Measurements from ENCODE around the gene C16orf90.
A peak's percentile ranks its signal among the peaks of the same experiment; 100 is the strongest.

The C16orf90 gene

DNA sequence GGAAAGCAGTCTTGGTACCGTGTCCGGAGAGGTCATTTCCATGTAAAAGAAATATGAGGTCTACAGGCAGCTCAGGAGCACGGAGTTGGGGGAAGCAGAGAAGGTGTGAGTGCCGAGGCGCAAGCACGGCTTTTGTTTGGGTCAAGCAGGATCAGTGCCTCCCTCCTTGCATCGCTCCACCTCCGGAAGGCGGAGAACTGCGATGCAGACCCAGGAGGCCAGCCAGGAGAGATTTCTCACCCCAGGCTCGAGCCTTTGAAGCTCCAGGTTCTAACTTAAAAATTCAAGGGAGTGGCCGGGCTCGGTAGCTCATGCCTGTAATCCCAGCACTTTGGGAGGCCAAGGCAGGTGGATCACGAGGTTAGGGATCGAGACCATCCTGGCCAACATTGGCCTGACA lies 26.8 kb downstream of the C16orf90 start:
- ATAC-seq (no peak), DNase-seq (ENCODE audit: low spot score in 2 of 2) (no peak)
- Mint-ChIP-seq H3K27ac (peak overlapping the region; percentile 88), H3K4me3 (no peak overlapping the region), H3K36me3 (peaks cover 24% of the 10 kb centered on the region), H3K9me3 (peaks cover 3% of the 10 kb centered on the region), H3K4me1 (peaks cover 51% of the 10 kb centered on the region)

DNA sequence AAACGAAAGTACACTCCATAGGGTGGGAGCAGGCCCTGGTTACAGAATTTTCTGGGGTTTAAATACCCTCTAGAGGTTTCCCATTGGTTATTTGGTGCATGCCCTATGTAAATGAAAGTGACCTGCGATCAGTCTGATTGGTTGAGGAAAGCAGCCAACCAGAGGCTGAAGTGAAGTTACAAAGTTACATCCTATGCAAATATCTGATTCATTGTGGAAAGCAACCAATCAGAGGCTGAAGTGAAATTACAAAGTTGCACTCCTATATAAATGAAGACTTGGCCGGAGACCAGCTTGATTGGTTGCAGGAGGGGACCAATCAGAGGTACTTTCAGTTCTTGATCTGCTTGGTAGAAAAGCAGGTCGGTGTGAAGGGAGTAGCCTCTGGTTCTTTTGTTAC lies 27.4 kb downstream of the C16orf90 start:
- DNase-seq (ENCODE audit: low spot score in 2 of 2) (no peak), ATAC-seq (peak; percentile 9)
- Mint-ChIP-seq H3K9me3 (peaks cover 3% of the 10 kb centered on the region), H3K4me1 (peaks cover 45% of the 10 kb centered on the region), H3K36me3 (peaks cover 18% of the 10 kb centered on the region), H3K4me3 (no peak overlapping the region), H3K27ac (peak overlapping the region; percentile 88)

DNA sequence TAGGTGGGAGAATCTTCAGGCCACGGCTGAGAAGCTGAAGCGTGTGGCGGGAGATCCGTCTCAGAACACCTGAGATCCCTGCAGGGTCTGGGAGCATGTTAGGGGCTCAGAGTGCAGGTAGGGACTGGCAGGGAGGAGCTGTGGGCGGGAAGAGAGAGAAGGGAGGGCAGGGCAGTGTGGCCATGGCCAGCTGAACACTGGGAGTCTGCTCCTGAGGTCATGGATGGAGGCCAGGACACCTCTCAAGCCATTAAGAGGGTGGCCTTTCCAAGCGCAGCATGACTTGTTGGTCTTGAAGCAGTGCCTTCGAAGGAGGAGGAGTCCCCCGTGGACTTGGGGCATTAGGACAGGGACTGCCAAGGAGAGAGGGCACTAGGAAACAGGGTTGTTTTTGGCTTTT lies 28.1 kb downstream of the C16orf90 start:
- Mint-ChIP-seq H3K36me3 (peaks cover 12% of the 10 kb centered on the region), H3K4me1 (peaks cover 43% of the 10 kb centered on the region), H3K27ac (peak overlapping the region; percentile 88), H3K4me3 (no peak overlapping the region), H3K9me3 (no peaks in the 10 kb centered on the region)
- DNase-seq (ENCODE audit: low spot score in 2 of 2) (no peak), ATAC-seq (no peak)

DNA sequence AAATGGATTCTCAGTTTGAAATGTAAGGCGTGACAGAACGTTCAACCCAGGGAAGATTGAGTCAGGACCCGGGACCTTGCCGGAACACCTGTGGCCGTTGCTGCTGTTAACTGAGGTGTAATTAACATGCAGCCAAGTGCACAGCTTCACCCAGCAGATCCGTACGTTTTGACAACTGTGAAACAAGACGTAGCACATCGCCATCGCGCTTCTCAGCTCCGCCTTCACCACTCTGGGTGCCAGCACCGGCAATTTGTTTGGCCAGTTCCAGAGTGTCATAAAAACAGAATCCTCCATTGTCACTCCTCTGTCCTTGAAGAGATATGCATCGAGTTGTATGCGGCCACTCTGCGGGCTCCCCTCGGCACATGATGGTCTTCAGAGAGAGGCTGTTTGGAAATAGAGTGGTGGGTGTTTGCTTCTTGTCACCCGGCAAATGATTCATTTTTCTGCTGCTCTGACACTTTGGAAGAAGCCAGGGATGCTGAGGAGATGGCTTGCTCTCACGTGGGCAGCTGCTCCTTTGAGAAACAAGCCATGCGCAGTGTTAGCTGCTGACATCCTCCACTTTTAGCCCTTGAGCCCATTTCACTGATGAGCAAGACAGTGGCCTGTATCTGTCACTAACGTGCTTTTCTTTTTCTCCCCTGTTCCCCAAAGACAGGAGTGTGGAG lies 29.2 kb downstream of the C16orf90 start:
- ATAC-seq (no peak), DNase-seq (ENCODE audit: low spot score in 2 of 2) (no peak)
- Mint-ChIP-seq H3K9me3 (no peaks in the 10 kb centered on the region), H3K27ac (peak overlapping the region; percentile 88), H3K4me3 (no peak overlapping the region), H3K36me3 (peaks cover 14% of the 10 kb centered on the region), H3K4me1 (peaks cover 50% of the 10 kb centered on the region)

DNA sequence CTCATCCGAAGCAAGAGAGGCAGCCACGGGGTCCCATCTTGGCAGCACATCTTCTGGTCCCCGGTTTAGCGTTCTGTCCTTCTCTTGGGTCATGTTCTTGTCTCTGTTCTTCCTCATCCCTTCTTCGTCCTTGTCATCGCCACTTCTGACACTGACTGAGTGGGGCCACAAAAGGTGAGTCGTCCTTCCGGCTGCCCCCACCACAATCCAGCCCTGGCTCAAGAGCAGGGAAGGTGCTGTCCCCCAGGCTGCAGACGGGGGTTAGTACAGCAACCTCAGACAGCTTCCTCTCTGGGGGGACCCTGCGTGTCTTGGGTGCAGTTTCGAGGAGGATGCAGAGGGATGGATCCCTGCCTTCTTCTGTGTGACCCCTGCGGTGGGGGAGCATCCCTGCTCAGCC lies 30.0 kb downstream of the C16orf90 start:
- peak; percentile 13 for ATAC-seq
- Mint-ChIP-seq H3K4me1 (peaks cover 57% of the 10 kb centered on the region), H3K36me3 (peaks cover 17% of the 10 kb centered on the region), H3K4me3 (no peak overlapping the region), H3K27ac (peak overlapping the region; percentile 63), H3K9me3 (no peaks in the 10 kb centered on the region)
- no peak for DNase-seq (ENCODE audit: low spot score in 2 of 2)

DNA sequence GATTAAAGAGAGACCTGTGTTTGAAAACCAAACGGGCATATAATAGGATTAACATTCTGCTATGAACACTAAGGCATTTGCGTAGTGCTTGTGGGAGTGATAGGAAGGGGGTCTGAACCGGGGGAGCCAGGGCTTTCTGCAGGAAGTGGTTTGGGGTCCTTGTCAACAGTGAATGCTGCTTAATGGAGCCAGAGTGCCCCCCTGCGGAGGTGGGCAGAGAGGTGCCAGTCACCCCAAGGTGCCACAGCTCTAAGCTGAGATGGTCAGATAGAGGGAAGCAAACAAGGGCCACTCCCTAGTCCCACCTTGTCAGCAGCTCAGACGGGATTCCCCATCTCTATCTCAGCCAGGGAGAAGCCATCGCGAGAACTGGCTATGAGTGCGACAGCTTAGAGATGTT lies 34.1 kb downstream of the C16orf90 start:
- peaks cover 48% of the 10 kb centered on the region for H3K4me1 Mint-ChIP-seq
- ATAC-seq (no peak), DNase-seq (ENCODE audit: low spot score in 2 of 2) (peak in 1 of 2 donors; percentile 59)
- H3K9me3 Mint-ChIP-seq, result no peaks in the 10 kb centered on the region
- H3K36me3 Mint-ChIP-seq, result peaks cover 18% of the 10 kb centered on the region
- peak overlapping the region; percentile 36 for H3K4me3 Mint-ChIP-seq
- H3K27ac Mint-ChIP-seq, result peak overlapping the region; percentile 82

DNA sequence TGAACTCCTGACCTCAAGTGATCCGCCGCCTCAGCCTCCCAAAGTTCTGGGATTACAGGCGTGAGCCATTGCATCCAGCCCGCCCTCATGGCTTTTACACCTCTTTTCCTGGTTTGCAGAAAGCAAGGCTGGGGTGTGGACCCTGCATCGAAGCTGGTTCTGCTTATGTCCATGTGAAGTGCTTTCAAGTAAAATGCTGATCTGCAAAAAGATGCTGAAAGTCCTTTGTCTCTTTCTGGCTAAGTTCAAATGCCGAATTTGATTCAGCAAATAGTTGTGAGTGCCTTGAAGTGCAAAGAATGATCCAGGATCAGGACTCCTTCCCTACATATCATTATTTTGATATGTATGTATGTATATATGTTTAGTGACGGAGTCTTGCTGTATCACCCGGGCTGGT lies 34.7 kb downstream of the C16orf90 start:
- Mint-ChIP-seq H3K4me1 (peaks cover 48% of the 10 kb centered on the region), H3K27ac (peak overlapping the region; percentile 91), H3K4me3 (peak overlapping the region; percentile 80), H3K36me3 (peaks cover 18% of the 10 kb centered on the region), H3K9me3 (no peaks in the 10 kb centered on the region)
- DNase-seq (ENCODE audit: low spot score in 2 of 2), result no peak
- ATAC-seq, result no peak

DNA sequence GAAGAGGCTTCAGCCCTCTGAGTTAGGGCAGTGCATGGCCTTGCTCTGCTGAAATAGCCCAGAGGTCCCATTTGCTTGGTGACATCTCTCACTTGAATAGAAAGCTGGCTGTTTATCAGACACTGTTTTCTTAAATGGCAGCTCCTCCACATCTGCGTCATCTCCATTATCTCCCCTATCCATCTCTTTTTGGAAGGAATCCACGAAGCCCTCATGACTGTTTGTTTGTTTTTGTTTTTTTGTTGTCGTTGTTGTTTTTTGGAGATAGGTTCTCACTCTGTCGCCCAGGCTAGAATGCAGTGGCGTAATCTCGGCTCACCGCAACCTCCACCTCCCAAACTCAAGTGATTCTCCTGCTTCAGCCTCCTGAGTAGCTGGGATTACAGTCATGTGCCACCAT lies 35.2 kb downstream of the C16orf90 start:
- peak overlapping the region; percentile 80 for H3K4me3 Mint-ChIP-seq
- peak overlapping the region; percentile 91 for H3K27ac Mint-ChIP-seq
- H3K9me3 Mint-ChIP-seq, result no peaks in the 10 kb centered on the region
- no peak for ATAC-seq
- DNase-seq (ENCODE audit: low spot score in 2 of 2), result no peak
- H3K36me3 Mint-ChIP-seq, result peaks cover 18% of the 10 kb centered on the region
- peaks cover 48% of the 10 kb centered on the region for H3K4me1 Mint-ChIP-seq

DNA sequence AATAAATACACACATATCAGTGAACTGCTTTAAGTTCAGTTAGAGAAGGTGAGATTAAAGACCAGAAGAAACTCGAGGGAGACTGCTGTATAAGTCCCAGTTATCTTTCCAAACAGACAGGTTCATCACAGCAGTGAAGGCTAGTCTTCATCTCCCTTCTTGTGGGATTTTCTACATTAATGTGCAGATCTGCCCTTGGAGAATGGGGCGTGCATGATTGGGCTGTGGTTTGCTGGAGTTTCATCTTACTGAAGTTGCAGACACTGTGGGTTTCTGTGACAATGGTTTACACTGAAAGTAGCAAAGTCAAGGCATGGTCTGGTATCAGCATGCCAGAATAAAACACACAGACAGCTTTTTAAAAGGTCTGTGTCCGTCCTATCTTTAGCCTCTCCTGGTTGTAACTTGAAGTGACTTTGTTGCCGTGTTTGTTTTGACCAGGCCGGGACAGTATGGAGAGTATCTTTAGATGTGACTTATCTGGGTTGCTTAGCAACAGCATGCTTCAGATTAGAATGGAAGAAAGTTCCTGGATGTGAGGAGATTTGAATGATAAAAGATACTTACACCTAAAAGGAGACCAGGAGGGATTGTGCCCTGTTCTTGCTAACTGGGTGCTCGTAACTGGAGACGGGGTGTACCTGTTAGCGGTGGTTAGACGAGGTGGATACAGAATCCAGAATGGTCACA lies 35.7 kb downstream of the C16orf90 start:
- DNase-seq (ENCODE audit: low spot score in 2 of 2) (no peak), ATAC-seq (peak; percentile 15)
- Mint-ChIP-seq H3K9me3 (no peaks in the 10 kb centered on the region), H3K36me3 (peaks cover 18% of the 10 kb centered on the region), H3K4me3 (peak overlapping the region; percentile 80), H3K27ac (peak overlapping the region; percentile 91), H3K4me1 (peaks cover 48% of the 10 kb centered on the region)

DNA sequence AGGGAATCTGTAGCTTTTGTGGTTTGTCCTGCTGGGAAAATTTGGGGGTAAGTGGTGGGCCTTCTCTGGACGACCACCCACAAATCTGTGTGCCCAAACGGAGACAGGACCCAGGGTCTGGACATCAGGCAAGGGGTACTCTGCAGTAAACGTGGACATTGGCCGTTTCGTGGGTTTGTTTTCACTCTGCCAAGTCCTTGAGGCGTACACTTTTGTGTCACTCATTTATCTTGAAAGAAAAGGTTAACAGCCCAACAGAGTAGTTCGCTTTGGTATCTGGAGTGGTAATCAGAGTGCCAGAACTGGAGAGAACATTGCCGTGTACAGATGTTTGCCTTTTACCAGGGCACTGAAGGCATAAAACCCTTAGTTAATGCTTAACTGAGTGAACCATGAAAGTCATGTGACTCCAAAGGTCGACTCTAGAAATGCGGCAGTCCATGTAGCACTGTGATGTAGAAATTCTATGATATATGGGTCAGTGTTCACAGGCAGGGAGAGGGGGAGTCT lies 36.4 kb downstream of the C16orf90 start:
- Mint-ChIP-seq H3K36me3 (peaks cover 18% of the 10 kb centered on the region), H3K4me3 (peak overlapping the region; percentile 80), H3K9me3 (no peaks in the 10 kb centered on the region), H3K4me1 (peaks cover 43% of the 10 kb centered on the region), H3K27ac (peak overlapping the region; percentile 91)
- DNase-seq (ENCODE audit: low spot score in 2 of 2) (peak in 1 of 2 donors; percentile 61), ATAC-seq (peak; percentile 1)

DNA sequence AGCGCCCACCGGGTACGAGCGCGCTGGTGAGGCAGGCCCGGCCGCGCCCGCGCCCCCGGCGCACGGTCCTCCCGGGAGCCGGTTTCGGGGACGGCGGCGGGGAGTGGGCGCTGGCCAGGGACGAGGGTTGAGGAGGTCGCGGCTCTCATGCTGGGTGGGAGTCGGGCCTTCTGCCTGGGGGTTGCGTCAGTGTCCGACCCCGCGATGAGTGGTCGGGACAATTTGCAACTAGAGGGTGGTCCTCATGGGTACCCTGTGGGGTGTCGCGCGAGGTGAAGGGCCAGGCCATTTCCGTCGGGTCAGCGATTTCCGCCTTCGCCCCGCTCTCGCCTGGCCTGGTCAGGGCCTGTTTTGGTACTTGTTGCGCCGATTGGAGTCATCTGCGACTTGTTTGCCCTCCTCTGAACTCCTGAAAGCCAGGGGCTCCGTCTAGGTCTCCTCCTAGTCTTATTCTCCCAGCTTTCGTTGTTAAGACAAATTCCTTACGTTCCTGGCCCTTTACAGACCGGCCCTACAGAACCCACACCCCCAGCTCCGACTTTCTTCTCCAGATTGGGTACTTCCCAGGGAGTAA lies 36.9 kb downstream of the C16orf90 start:
- H3K4me3 Mint-ChIP-seq, result peak overlapping the region; percentile 80
- DNase-seq (ENCODE audit: low spot score in 2 of 2) (peak in 1 of 2 donors; percentile 60), ATAC-seq (peak; percentile 3)
- peaks cover 43% of the 10 kb centered on the region for H3K4me1 Mint-ChIP-seq
- peaks cover 18% of the 10 kb centered on the region for H3K36me3 Mint-ChIP-seq
- no peaks in the 10 kb centered on the region for H3K9me3 Mint-ChIP-seq
- H3K27ac Mint-ChIP-seq, result peak overlapping the region; percentile 91

DNA sequence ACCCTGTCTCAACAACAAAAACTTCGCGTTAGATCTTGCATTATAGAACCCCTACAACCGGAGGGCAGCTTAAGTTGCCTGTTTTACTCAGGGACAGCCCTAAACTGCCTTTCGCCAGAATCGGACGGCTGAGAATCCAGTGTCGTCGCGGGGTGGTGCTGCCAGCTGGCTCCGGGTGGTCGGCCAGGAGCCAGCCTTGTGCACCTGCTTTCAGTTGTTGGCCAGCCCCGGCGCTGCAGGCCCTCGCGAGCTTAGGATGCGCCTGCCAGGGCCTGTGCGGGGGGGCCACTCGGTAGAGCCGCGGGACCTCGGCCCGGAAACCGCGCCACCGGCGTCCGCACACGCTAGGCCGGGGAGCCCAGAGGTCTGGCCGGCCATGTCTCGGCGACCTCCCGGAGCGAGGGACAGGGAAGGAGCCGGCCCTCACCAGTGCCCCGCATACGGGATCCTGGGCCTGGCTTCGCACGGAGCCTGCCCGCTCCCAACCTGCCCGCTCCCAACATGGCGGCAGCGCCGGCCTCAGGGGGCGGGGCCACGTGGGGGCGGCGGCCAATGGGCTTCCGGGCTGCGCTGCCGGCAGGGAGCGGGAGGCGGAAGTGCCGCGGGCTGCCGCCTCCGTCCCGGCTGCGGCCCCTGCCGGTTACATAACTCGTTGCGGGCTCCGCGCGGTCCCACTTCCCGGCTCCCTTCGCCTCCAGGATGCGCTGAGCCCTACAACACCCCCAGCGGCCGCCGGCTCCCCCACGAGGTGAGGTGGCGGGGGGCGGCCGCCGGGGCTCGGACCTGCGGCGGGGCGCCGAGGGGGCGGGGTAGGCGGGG lies 37.6 kb downstream of the C16orf90 start:
- H3K9me3 Mint-ChIP-seq, result no peaks in the 10 kb centered on the region
- peak; percentile 91 to 93 for DNase-seq (ENCODE audit: low spot score in 2 of 2)
- peak overlapping the region; percentile 80 for H3K4me3 Mint-ChIP-seq
- H3K4me1 Mint-ChIP-seq, result peaks cover 42% of the 10 kb centered on the region
- peak overlapping the region; percentile 92 for H3K27ac Mint-ChIP-seq
- peak; percentile 92 for ATAC-seq
- peaks cover 18% of the 10 kb centered on the region for H3K36me3 Mint-ChIP-seq

DNA sequence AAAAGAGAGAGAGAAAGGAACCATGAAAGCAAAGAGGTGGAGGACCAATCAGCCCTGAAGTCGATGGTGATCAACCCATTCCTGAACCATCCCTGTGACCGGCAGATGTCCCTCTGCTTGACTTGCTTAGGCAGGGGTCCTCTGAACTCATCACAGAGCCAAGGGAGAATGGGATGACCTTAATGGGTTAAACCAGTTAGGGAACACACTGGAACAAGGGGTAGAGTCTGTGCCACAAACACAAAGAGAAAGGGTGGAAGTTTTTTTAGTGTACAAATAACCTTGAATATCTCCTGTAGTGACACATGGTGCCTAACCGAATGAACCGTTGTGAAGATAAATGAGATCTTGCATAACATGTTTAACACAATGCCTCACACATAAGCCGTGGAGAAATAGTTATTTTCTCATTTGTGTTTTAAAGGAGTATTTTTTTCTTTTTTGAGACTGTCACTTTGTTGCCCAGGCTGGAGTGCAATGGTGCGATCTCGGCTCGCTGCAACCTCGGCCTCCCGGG lies 40.6 kb downstream of the C16orf90 start:
- H3K4me3 Mint-ChIP-seq, result no peak overlapping the region

DNA sequence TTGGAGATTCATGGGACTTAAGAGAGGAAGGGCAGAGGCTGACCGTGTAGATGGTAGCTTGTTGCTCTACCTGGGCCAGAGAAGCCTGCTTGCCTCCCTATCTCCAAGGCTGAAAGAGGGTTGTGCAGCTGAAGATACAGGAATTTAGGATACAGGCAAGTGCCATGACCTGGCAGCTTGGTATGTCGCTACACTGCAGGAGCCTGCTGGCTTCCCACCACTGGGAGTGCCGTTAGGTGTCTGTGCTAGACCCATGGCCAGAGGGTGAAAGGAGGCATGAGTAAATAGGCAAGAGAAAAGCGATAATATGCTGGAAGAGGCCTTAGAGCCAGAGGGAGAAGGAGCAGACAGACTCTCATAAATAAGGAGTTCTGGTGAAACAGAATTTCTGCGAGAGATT lies 41.2 kb downstream of the C16orf90 start:
- Mint-ChIP-seq H3K9me3 (no peaks in the 10 kb centered on the region), H3K4me1 (peaks cover 11% of the 10 kb centered on the region), H3K36me3 (peaks cover 24% of the 10 kb centered on the region), H3K4me3 (no peak overlapping the region), H3K27ac (peak overlapping the region; percentile 48)
- ATAC-seq (no peak), DNase-seq (ENCODE audit: low spot score in 2 of 2) (no peak)

More for the DNA sequence above, 40.6 kb downstream of the C16orf90 start:
- peaks cover 21% of the 10 kb centered on the region for H3K36me3 Mint-ChIP-seq
- ATAC-seq (no peak), DNase-seq (ENCODE audit: low spot score in 2 of 2) (no peak)
- H3K27ac Mint-ChIP-seq, result no peak overlapping the region
- H3K9me3 Mint-ChIP-seq, result no peaks in the 10 kb centered on the region
- H3K4me1 Mint-ChIP-seq, result peaks cover 17% of the 10 kb centered on the region

DNA sequence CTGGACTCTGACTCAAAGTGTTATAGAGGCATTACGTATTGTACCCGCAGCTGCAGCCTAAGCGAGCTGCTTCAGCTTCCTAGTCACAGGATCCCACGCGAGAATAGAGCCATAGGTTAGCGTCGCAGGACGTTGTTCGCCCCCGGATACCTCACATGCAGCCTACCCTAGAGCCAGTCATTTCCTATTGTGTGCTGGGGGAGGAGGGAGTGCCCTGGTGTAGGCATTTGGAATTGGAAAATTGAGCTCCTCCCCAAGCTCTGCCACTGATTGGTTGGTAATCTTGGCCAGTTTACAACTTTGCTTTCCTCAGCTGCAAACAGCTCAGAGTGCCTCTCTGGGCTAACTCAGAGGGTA lies 51.3 kb downstream of the C16orf90 start:
- peak; percentile 88 for ATAC-seq
- H3K27ac Mint-ChIP-seq, result peak overlapping the region; percentile 97
- DNase-seq (ENCODE audit: low spot score in 2 of 2), result no peak
- peaks cover 65% of the 10 kb centered on the region for H3K36me3 Mint-ChIP-seq
- H3K4me3 Mint-ChIP-seq, result peak overlapping the region; percentile 89
- peaks cover 7% of the 10 kb centered on the region for H3K9me3 Mint-ChIP-seq
- peaks cover 11% of the 10 kb centered on the region for H3K4me1 Mint-ChIP-seq
